HCT116 (cell line): ENCODE data around the gene DNAJB8. TPM values are rescaled to one million over a fixed set of nuclear protein-coding genes. Genes with fewer than 3 reads are reported as not detected.

Experiments used
- ATAC-seq: fragments of 200-7000 bp; cut with Tn5 transposase; 2 replicates; pipeline ENCODE4 v1.9.1; 2020; ENCODE audit warnings: mild to moderate bottlenecking, moderate library complexity
- BruUV-seq: library from RNA; stranded (reverse); fragments of 400-500 nt; replicated peaks from 2 replicates; lab custom pipeline; 2021; lab: Mats Ljungman, UMichigan
- CTCF ChIA-PET: fragments of 300-600 bp; sonication (Branson Sonifier 250); formaldehyde crosslinking; loops from one replicate; lab custom pipeline; 2021; ENCODE audit warnings: antibody characterized with exemption; lab: Charles Lee
- POLR2A ChIA-PET: fragments of 300-600, 350-600 bp; sonication (Branson Sonifier 250); formaldehyde crosslinking; loops from one replicate; lab custom pipeline; 2021; ENCODE audit warnings: antibody characterized with exemption; lab: Charles Lee
- RAD21 ChIA-PET, 2 experiments: fragments of 300-600 bp; sonication (Branson Sonifier 250); formaldehyde crosslinking; loops; one replicate each; lab custom pipeline; 2023; ENCODE audit warnings: low total read pairs in 2 of 2; ENCODE audit not compliant: uncharacterized antibody in 2 of 2, unreplicated experiment in 2 of 2, low non-redundant PET in 1 of 2; lab: Charles Lee
- DNase-seq: peaks from one replicate; pipeline ENCODE4 v3.0.0-alpha.2; 2010; ENCODE audit warnings: low read depth, low spot score
- H2AFZ ChIP-seq: fragments of 200-600 bp; shearing (Covaris generic), sonication (generic); 2 replicates; pipeline ENCODE4 v1.6.1; 2017; ENCODE audit warnings: low read depth, mixed run types, mixed read lengths, antibody characterized with exemption, low read length; ENCODE audit not compliant: poor library complexity, severe bottlenecking
- H3K27ac ChIP-seq: 2 replicates; pipeline ENCODE4 v1.5.1; 2012; ENCODE audit warnings: low read depth, low read length
- H3K27me3 ChIP-seq: fragments of 200-600 bp; sonication (generic); 2 replicates; pipeline ENCODE4 v1.6.1; 2016; ENCODE audit warnings: mixed run types, low read length, mixed read lengths; ENCODE audit not compliant: insufficient read depth
- H3K36me3 ChIP-seq, 2 experiments: fragments of 200-500 bp in 1 of 2; fragments of 200-600 bp in 1 of 2; sonication (Bioruptor generic) in 1 of 2; sonication (generic) in 1 of 2; 2 replicates each; pipeline versions ENCODE4 v1.5.1 to v1.6.1; 2014 to 2016; ENCODE audit warnings: low read length in 2 of 2, inconsistent platforms in 1 of 2, mixed read lengths in 1 of 2, mixed run types in 1 of 2; ENCODE audit not compliant: insufficient read depth in 2 of 2, control insufficient read depth in 1 of 2
- H3K4me1 ChIP-seq, 2 experiments: fragments of 200-600 bp in 1 of 2; sonication (generic) in 1 of 2; 2 replicates each; pipeline versions ENCODE4 v1.5.1 to v1.6.1; 2012 to 2017; ENCODE audit warnings: low read length in 2 of 2, inconsistent platforms in 1 of 2, mild to moderate bottlenecking in 1 of 2, mixed read lengths in 1 of 2, mixed run types in 1 of 2, moderate library complexity in 1 of 2; ENCODE audit not compliant: insufficient read depth in 2 of 2, control insufficient read depth in 1 of 2
- H3K4me2 ChIP-seq: fragments of 200-600 bp; sonication (generic); 2 replicates; pipeline ENCODE4 v1.6.1; 2017; ENCODE audit warnings: mixed run types, low read length, mixed read lengths
- H3K4me3 ChIP-seq, 2 experiments: fragments of 200-600 bp in 1 of 2; sonication (generic) in 1 of 2; replicated peaks in 1 of 2; 2 replicates each; pipeline ENCODE4 v1.5.1; 2011 to 2016; ENCODE audit warnings: low read length in 2 of 2, control low read depth in 1 of 2, low read depth in 1 of 2, mild to moderate bottlenecking in 1 of 2, mixed read lengths in 1 of 2, mixed run types in 1 of 2
- H3K79me2 ChIP-seq: fragments of 200-600 bp; sonication (generic); 2 replicates; pipeline ENCODE4 v1.6.1; 2017; ENCODE audit warnings: mild to moderate bottlenecking, mixed run types, low read length, moderate library complexity, mixed read lengths; ENCODE audit not compliant: insufficient read depth
- H3K9ac ChIP-seq: fragments of 200-600 bp; sonication (generic); 2 replicates; pipeline ENCODE4 v1.6.1; 2016; ENCODE audit warnings: low read length, mixed read lengths
- H3K9me2 ChIP-seq: fragments of 200-600 bp; sonication (generic), shearing (Covaris generic); 2 replicates; pipeline ENCODE4 v1.6.1; 2017; ENCODE audit warnings: mixed run types, mild to moderate bottlenecking, moderate library complexity; ENCODE audit not compliant: insufficient read depth
- H3K9me3 ChIP-seq, 2 experiments: fragments of 200-500 bp in 1 of 2; fragments of 200-600 bp in 1 of 2; sonication (Bioruptor generic) in 1 of 2; sonication (generic) in 1 of 2; 2 replicates each; pipeline ENCODE4 v1.6.1; 2014 to 2017; ENCODE audit warnings: low read length in 2 of 2, mixed read lengths in 2 of 2, inconsistent platforms in 1 of 2, low read depth in 1 of 2, mild to moderate bottlenecking in 1 of 2, mixed run types in 1 of 2, moderate library complexity in 1 of 2; ENCODE audit not compliant: control insufficient read depth in 1 of 2, insufficient read depth in 1 of 2
- H4K20me1 ChIP-seq: fragments of 200-600 bp; sonication (generic), shearing (Covaris generic); 2 replicates; pipeline ENCODE4 v1.6.1; 2017; ENCODE audit warnings: mixed run types, mild to moderate bottlenecking, moderate library complexity; ENCODE audit not compliant: insufficient read depth
- ATF3 ChIP-seq: IDR thresholded peaks from 2 replicates; pipeline ENCODE4 v1.6.1; 2012
- CTCF ChIP-seq, 3 experiments: fragments of 200-600 bp in 1 of 3; sonication (generic) in 1 of 3; IDR thresholded peaks in 2 of 3; conservative IDR thresholded peaks in 1 of 3; 2 replicates each; pipeline ENCODE4 v1.5.1; 2012 to 2017; ENCODE audit warnings: low read depth in 2 of 3, low read length in 2 of 3, antibody characterized with exemption in 1 of 3, borderline replicate concordance in 1 of 3, control low read depth in 1 of 3, mild to moderate bottlenecking in 1 of 3, mixed read lengths in 1 of 3, mixed run types in 1 of 3, moderate library complexity in 1 of 3; ENCODE audit not compliant: insufficient read depth in 1 of 3
- FOSL1 ChIP-seq: IDR thresholded peaks from 2 replicates; pipeline ENCODE4 v1.6.1; 2012; ENCODE audit warnings: low read depth
- RAD21 ChIP-seq: IDR thresholded peaks from 2 replicates; pipeline ENCODE4 v1.6.1; 2012; ENCODE audit warnings: low read depth, mild to moderate bottlenecking
- ZBTB33 ChIP-seq: IDR thresholded peaks from 2 replicates; pipeline ENCODE4 v1.6.1; 2011; ENCODE audit warnings: mild to moderate bottlenecking, low read length, moderate library complexity; ENCODE audit not compliant: insufficient replicate concordance; ENCODE audit errors: extremely low read depth
- intact Hi-C: fragments of 100-400 bp; cut with micrococcal nuclease; formaldehyde crosslinking; loops from 2 replicates; pipeline ENCODE4 v1.10.0; 2022
- total RNA-seq: library from RNA; stranded (reverse); gene quantifications from one replicate; pipeline ENCODE4 v1.2.1, GENCODE V29; 2021; ENCODE audit not compliant: unreplicated experiment

Gene DNAJB8
- total RNA-seq, 1 experiment from 2014 or later = not detected

GRCh38 chr3:128499724-128500275 is 33.1 kb upstream of the DNAJB8 start:
- ChIA-PET CTCF (no interaction called here), POLR2A (no interaction called here), RAD21 (no interaction called here)
- Histone ChIP-seq H3K4me3 (no peak overlapping the region), H3K27ac (no peak overlapping the region), H3K36me3 (no peaks in the 10 kb centered on the region), H2AFZ (no peak overlapping the region), H3K9me3 (no peaks in the 10 kb centered on the region), H3K9ac (no peak overlapping the region), H3K27me3 (no peaks in the 10 kb centered on the region), H3K4me2 (no peak overlapping the region), H3K79me2 (peaks cover 5% of the 10 kb centered on the region; the same call in 1 of the 2 replicates), H3K4me1 (peaks cover 0 to 13% of the 10 kb centered on the region in 2 experiments; a peak in 2 of 4 replicates), H4K20me1 (no peaks in the 10 kb centered on the region), H3K9me2 (no peaks in the 10 kb centered on the region)
- intact Hi-C loops = loop anchor here (5.0 kb wide), 2 partner anchors 72 to 272 kb away; no protein-coding TSS in a partner anchor
- TF ChIP-seq ZBTB33 = no peak
- no peak for TF ChIP-seq CTCF (IDR thresholded peaks at IDR 0.05 in 2 of 3, conservative IDR thresholded peaks at IDR 0.05 in 1 of 3; ENCODE audit: borderline replicate concordance in 1 of 3, insufficient read depth in 1 of 3, low read depth in 2 of 3, low read length in 2 of 3)
- TF ChIP-seq ATF3 = no peak
- peak; percentile 14; the same call in 1 of the 2 replicates for TF ChIP-seq FOSL1
- TF ChIP-seq RAD21 = no peak
- ATAC-seq = 0 out of 2 replicates have a peak, but pooled peaks have one; percentile 19
- no peak for DNase-seq
- BruUV-seq = no TSS peak
